ENCODE measurements around the gene DERA. TPM values are rescaled to one million over a fixed set of nuclear protein-coding genes. Genes with fewer than 3 reads are reported as not detected.
A peak's percentile ranks its signal among the peaks of the same experiment; 100 is the strongest.

Gene DERA
- total and polyA plus RNA-seq, 2 of the 8 experiments (the other 6 are each of a cell fraction or from before 2014, with no cell fraction given), result 13.1 to 17.1 TPM

- no peak for FAIRE-seq
- 90% methylated on average over 6 of the region's 6 CpGs; no CpG with 5 or more reads in 1 of the 2 experiments for WGBS, 2 experiments (ENCODE audit: extremely low coverage in 1 of 2, insufficient coverage in 1 of 2, insufficient read length in 1 of 2, insufficient replicate concordance in 2 of 2, low coverage in 1 of 2, low lambda C conversion rate in 2 of 2, missing lambda C conversion rate in 1 of 2)
- CTCF ChIA-PET (ENCODE audit: partially characterized antibody), result interaction anchor here (1.1 to 2.0 kb wide), 6 partner anchors 9 to 332 kb away, joined by 3 to 6 read pairs (median 4); no protein-coding TSS in a partner anchor
- no peak for TF ChIP-seq RNF2 (IDR thresholded peaks at IDR 0.05; ENCODE audit: borderline replicate concordance, low read depth, low read length, missing control alignments, poor library complexity, severe bottlenecking)
- TF ChIP-seq ATF3 (IDR thresholded peaks at IDR 0.05; ENCODE audit: insufficient read depth, low read depth, low read length), result no peak
- TF ChIP-seq SIX5 (IDR thresholded peaks at IDR 0.05; ENCODE audit: low read depth, low read length), result no peak
- no peak for TF ChIP-seq RBBP5 (IDR thresholded peaks at IDR 0.05; ENCODE audit: borderline replicate concordance, low read depth, low read length)
- no peak for TF ChIP-seq GABPA (IDR thresholded peaks at IDR 0.05; ENCODE audit: borderline replicate concordance, insufficient read depth, low read length)
- no peak for TF ChIP-seq HDAC6 (IDR thresholded peaks at IDR 0.05; ENCODE audit: low read depth, low read length)
- TF ChIP-seq FOSL1 (IDR thresholded peaks at IDR 0.05; ENCODE audit: insufficient read depth, low read depth, low read length), result no peak
- no peak for TF ChIP-seq ZNF274 (IDR thresholded peaks at IDR 0.05; ENCODE audit: borderline replicate concordance, extremely low read depth, low read length)
- TF ChIP-seq POLR2AphosphoS5 (IDR thresholded peaks at IDR 0.05; ENCODE audit: low read depth, low read length), result no peak
- TF ChIP-seq POLR2A (IDR thresholded peaks at IDR 0.05; ENCODE audit: control extremely low read depth in 1 of 2, low read depth in 2 of 2, low read length in 2 of 2), result no peak
- TF ChIP-seq RAD21 (IDR thresholded peaks at IDR 0.05 in 1 of 2, conservative IDR thresholded peaks at IDR 0.05 in 1 of 2; ENCODE audit: low read depth in 2 of 2, low read length in 2 of 2), result no peak
- no peak for TF ChIP-seq MAFK (IDR thresholded peaks at IDR 0.05; ENCODE audit: low read depth, low read length)
- TF ChIP-seq PHF8 (conservative IDR thresholded peaks at IDR 0.05; ENCODE audit: low read depth, low read length), result no peak
Measured at GRCh38 chr12:15863984-15864383, 47.1 kb upstream of the DERA start.

More at GRCh38 chr12:15863984-15864383, 47.1 kb upstream of the DERA start:
- H4K20me1 ChIP-seq (replicated peaks in 1 of 2; ENCODE audit: control insufficient read depth in 1 of 2, insufficient read depth in 2 of 2, low read length in 2 of 2), result no peaks in the 10 kb centered on the region
- H2BK120ac ChIP-seq (replicated peaks; ENCODE audit: low read depth, low read length), result no peak overlapping the region
- no peak overlapping the region for H3K9ac ChIP-seq (replicated peaks in 1 of 4; ENCODE audit: extremely low read depth in 1 of 4, low read depth in 3 of 4, low read length in 3 of 4)
- no peak overlapping the region for H2BK12ac ChIP-seq (ENCODE audit: low read depth, low read length)
- no peak overlapping the region for H2BK15ac ChIP-seq (ENCODE audit: low read length)
- H2BK20ac ChIP-seq (ENCODE audit: low read length), result peak overlapping the region; percentile 48; the same call in 1 of the 2 replicates
- no peak overlapping the region for H3K4me3 ChIP-seq (ENCODE audit: extremely low read depth in 1 of 4, insufficient read depth in 2 of 4, low read depth in 3 of 4, low read length in 4 of 4)
- H3K79me1 ChIP-seq (ENCODE audit: low read depth, low read length), result no peaks in the 10 kb centered on the region
- no peak overlapping the region for H3K56ac ChIP-seq (replicated peaks; ENCODE audit: insufficient read length, low read depth, low read length)
- no peak overlapping the region for H3K14ac ChIP-seq (ENCODE audit: insufficient read length)
- H3K36me3 ChIP-seq (ENCODE audit: control insufficient read depth in 2 of 4, insufficient read depth in 4 of 4, low read length in 3 of 4), result no peaks in the 10 kb centered on the region
- no peak overlapping the region for H4K5ac ChIP-seq (ENCODE audit: insufficient read length, low read depth, low read length)
- H3K4ac ChIP-seq (replicated peaks; ENCODE audit: insufficient read length, low read depth, low read length), result no peak overlapping the region
- POLR2A ChIA-PET (ENCODE audit: partially characterized antibody), result interaction anchor here (1.1 kb wide), 1 partner anchor 18 kb away, joined by 4 read pairs; the partner anchor contains the start of gene STRAP
- H3K27me3 ChIP-seq (replicated peaks in 1 of 4; ENCODE audit: control insufficient read depth in 3 of 4, extremely low read depth in 1 of 4, insufficient read depth in 3 of 4, low read length in 3 of 4), result no peaks in the 10 kb centered on the region
- H3K18ac ChIP-seq (ENCODE audit: extremely low read depth, low read length), result no peak overlapping the region
- H3K79me2 ChIP-seq (ENCODE audit: control insufficient read depth in 1 of 2, insufficient read depth in 2 of 2, low read length in 2 of 2), result no peaks in the 10 kb centered on the region
- H3K23me2 ChIP-seq (ENCODE audit: low read depth, low read length), result no peaks in the 10 kb centered on the region
- H3K4me1 ChIP-seq (replicated peaks in 1 of 4; ENCODE audit: control insufficient read depth in 3 of 4, insufficient read depth in 4 of 4, low read length in 3 of 4), result peaks cover 0 to 3% (median 0%) of the 10 kb centered on the region in 4 experiments; a peak in 1 of 7 replicates
- H2BK5ac ChIP-seq (ENCODE audit: low read depth, low read length), result no peak overlapping the region
- no peak overlapping the region for H3K4me2 ChIP-seq (ENCODE audit: insufficient read depth in 1 of 2, low read depth in 2 of 2, low read length in 2 of 2)
- DNase-seq (ENCODE audit: low read depth in 1 of 2, low spot score in 2 of 2), result no peak
- no peaks in the 10 kb centered on the region for H3K9me3 ChIP-seq (ENCODE audit: insufficient read depth in 2 of 2, low read depth in 1 of 2, low read length in 1 of 2)
- no peak overlapping the region for H4K91ac ChIP-seq (replicated peaks; ENCODE audit: insufficient read length, low read length)
- H3K23ac ChIP-seq (ENCODE audit: insufficient read length), result no peak overlapping the region
- H4K8ac ChIP-seq (ENCODE audit: extremely low read depth, insufficient read depth, low read length), result no peak overlapping the region
- no peak overlapping the region for H3K27ac ChIP-seq (ENCODE audit: low read depth, low read length)
- no peak overlapping the region for H2AFZ ChIP-seq (ENCODE audit: low read length)
- no peak overlapping the region for H2AK5ac ChIP-seq (ENCODE audit: low read depth, low read length)
